HG03521 (cell line): ENCODE measurements around the gene WDR37.
A peak's percentile ranks its signal among the peaks of the same experiment; 100 is the strongest.
"Not testable (repeated sequence)": the region's sequence is repeated elsewhere in the genome, so short reads cannot be mapped to it uniquely, and the experiment has no call there.

Experiments used
- ATAC-seq: cut with Tn5 transposase; IDR thresholded peaks from one replicate; pipeline ENCODE4 v1.9.1; 2021; ENCODE audit warnings: mild to moderate bottlenecking, moderate library complexity; ENCODE audit not compliant: unreplicated experiment

WDR37 gene

DNA sequence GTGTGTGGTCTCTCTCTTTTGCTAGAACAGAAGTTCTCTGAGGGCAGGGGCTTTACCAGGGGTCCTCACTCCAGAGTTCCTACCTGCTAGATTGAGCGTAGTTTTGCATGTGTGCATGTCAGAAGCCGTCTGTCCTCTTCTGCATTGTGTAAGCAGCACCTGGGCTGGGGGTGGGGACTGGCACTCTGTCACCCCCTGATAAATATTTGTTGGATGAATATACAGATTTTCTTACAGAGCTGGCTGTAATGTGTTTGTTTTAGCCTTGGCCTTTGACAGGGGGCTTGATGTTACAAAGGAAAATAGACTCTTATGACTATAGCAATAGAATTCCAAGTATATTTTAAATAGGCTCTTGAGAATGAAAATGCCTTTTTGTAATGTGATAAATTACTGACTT, 46.6 kb downstream of the WDR37 start:
- ATAC-seq, result no peak

- ATAC-seq, result no peak
Measured at GRCh38 chr10:1103551-1103950, 47.4 kb downstream of the WDR37 start.

GRCh38 chr10:1104971-1105370, 48.8 kb downstream of the WDR37 start:
- ATAC-seq, result no peak

DNA sequence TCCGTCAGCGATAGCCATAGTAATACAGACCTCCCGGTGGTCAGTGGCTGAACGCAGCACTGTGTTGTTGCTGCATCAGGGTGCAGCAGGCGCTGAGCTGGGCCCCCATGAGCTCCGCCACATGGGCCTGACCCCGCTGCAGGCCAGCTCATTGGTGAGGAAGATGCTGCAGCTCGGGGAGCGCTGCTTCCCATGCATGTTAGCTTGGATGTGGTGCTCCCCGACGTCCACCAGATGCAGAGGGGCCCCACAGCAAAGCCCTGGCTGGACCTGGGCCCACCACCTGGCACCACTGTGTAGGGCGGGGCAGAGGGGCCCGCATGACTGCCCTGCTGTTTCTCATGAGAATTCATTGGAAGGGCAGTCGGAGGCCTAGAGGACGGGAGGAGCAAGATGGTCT, 50.8 kb downstream of the WDR37 start:
- ATAC-seq, result no peak

DNA sequence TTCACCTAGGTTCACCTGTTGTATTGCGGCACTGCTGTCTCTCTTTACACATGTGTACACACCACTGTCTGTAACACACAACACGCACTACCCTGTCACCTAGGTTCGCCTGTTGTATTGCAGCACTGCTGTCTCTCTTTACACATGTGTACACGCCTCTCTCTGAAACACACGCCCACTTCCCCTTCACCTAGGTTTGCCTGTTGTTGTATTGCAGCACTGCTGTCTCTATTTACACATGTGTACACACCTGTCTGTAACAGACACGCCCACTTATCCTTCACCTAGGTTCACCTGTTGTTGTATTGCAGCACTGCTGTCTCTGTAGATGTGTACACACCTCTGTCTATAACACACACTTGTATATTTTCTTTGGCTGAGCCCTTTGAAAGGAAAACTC, 51.5 kb downstream of the WDR37 start:
- ATAC-seq, result no peak

GRCh38 chr10:1109795-1110673, 53.8 kb downstream of the WDR37 start:
- peak; percentile 78 for ATAC-seq

GRCh38 chr10:1110674-1111119, 54.5 kb downstream of the WDR37 start:
- no peak for ATAC-seq

DNA sequence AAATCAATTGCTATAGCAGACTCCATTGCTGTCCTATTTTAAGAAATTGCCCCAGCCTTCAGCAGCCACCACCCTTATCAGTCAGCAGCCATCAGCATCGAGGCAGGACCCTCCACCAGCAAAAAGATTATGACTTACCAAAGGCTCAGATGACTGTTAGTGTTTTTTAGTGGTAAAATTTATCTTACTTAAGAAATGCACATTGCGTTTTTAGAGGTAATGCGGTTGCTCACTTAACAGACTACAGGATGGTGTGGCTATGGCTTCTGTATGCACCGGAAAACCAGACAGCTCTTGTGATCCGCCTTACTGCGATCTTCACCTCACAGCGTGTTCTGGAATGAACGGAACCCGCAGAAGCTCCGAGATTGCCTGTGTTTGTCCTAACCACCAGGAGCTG, 58.1 kb downstream of the WDR37 start:
- no peak for ATAC-seq

- ATAC-seq, result peak; percentile 13
Measured at GRCh38 chr10:1114719-1115606, 58.8 kb downstream of the WDR37 start.

DNA sequence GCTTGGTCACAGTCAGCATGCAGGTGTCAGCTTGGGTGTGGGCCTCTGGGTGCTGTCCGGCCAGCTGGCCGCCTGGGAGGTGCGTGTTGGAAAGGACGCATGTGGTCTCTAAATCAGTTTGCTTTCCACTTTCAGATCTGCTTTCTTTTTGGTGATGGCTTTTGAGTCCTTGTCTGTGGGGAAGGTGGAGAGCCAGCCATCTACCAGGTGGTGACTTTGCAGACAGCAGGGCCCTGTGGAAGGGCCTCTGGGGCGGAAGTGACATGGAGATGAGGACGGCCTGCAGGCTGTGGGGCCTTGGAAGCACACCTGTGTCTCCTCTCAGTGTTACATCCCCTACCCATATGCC, 59.4 kb downstream of the WDR37 start:
- peak; percentile 56 for ATAC-seq

DNA sequence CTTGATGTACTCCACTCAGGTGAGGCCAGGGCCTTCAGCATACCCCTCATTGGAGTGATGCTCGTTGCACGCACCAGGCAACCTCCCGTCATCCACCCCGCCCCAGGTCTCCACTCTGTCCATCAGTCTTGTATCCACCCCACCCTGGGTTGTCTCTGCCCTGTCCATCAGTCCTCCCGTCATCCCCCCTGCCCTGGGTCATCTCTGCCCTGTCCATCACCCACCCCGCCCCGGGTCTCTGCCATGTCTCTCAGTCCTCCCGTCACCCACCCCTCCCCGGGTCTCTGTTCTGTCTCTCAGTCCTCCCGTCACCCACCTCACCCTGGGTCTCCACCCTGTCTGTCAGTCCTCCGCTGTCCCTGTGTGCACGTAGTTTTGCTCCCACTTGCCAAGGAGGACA, 59.9 kb downstream of the WDR37 start:
- ATAC-seq, result no peak

GRCh38 chr10:1116696-1117280, 60.6 kb downstream of the WDR37 start:
- ATAC-seq, result no peak

GRCh38 chr10:1117651-1118050, 61.5 kb downstream of the WDR37 start:
- ATAC-seq, result no peak

DNA sequence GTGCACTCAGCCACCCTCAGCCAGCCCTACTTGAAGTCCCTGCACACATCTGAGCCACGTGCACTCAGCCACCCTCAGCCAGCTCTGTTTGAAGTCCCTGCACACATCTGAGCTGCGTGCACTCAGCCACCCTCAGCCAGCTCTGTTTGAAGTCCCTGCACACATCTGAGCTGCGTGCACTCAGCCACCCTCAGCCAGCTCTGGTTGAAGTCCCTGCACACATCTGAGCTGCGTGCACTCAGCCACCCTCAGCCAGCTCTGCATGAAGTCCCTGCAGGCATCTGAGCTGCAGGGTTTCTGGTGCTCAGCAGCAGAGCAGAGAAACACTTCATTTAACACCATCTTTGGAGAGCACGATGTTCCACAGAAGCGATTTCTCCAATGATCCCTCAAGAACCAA, 62.1 kb downstream of the WDR37 start:
- ATAC-seq, result not testable (repeated sequence)

DNA sequence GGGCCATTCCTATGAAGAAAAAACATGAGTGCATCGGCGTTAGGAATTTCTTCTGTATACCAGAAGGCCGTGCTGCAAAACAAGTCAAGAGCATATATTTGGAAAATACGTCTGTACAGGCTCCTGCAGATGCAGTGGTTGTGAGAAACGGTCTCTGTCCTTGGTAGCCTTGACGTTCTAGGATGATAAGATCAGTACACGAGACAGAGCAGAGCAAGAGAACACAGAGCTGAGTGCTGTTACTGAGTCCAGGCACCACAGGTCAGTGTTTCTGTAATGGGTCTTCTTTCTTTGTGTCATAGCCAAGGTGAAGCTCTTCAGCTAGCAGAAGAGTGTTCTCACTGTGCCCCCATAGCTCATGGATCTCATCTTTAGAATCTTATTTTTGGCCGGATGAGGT, 62.8 kb downstream of the WDR37 start:
- ATAC-seq, result no peak

DNA sequence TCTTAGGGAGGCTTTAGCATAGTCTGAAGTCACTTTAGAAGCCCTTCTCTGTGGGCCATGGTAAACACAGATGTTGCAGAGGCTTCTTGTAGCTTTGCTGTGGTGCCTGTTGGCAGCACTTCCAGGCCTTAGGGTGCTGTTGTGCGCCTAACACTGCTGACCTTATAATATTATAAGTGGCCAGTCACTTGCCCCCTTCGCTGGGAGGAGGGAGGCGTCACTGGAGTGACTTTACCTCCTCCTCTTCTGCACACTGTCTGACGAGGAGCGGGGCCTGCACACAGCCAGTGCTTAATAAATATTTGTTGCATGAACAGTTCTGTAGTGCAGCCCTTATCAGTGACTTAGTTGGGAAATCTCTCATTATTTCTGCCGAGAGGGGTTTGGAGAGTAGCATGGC, 63.3 kb downstream of the WDR37 start:
- no peak for ATAC-seq

- ATAC-seq, result no peak
Measured at GRCh38 chr10:1120306-1120705, 64.1 kb downstream of the WDR37 start.

GRCh38 chr10:1120801-1121211, 64.6 kb downstream of the WDR37 start:
- ATAC-seq, result no peak

DNA sequence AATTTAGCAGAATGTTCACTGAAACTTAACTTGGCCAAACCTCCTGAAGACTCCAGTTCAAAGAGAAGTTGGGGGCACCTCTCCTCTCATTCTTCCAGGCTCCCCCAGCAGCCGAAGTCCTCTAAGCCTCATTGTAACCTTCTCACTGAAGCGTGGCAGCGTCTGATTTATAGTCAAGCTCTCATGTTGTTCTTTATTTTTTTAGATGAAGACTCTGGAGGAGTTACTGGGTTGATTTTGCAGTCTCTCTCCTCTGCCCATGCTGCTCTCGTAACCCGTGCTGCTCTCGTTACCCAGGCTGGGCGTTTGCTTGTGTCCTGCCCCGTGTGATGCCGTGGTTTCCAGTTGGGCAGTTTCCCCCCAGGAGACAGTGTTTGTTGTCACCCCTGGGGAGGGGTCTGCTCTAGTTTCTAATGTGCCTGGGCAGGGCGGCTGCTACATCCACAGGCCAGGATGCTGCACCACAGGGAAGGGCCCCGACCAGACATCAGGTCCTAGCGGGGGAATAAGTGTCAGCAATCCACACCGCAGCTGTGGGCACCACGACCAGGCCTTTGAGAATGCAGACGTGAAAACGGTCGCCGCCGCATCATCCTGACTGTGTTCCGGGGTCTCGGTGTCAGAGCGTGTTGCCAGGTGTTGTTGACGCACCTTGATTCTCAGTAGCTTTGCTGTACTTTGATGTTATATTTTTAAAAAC, 65.2 kb downstream of the WDR37 start:
- no peak for ATAC-seq

DNA sequence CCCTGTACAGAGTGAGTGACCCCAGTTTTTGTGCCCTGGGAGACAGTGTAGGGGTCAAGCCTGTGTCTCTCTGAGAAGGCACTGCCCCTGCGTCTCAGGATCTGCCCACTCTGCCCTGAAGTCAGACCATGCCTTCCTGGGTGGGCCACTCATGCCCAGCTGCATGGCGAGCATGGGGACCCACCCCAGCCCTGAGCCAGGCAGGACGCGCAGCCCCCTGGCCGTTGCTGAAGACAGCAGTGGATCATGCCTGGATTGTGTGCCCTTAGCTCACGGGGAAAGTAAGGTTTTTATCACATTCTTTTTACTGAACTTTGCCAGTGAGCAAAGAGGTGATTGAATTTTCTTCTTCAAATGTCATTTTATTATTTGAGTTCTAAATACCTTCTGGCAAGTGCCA, 66.2 kb downstream of the WDR37 start:
- ATAC-seq, result no peak

DNA sequence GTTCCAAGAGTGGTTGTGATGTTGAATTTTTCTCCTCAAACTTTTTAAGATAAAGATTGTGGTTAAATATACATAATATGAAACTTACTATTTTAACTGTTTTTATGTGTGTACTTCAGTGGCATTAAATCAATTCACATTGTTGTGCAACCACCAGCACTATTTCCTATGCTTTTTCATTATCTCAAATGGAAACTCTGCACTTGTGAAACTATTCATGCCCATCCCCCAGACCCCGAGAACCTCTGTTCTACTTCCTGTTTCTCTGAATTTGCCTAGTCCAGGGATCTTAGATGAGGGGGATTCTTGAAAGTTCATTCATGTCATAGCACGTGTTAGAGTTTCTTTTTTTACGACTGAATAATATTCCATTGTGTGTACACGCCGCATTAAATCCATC, 67.0 kb downstream of the WDR37 start:
- no peak for ATAC-seq
